ENCODE measurements around the gene NKX3-2.

GRCh38 chr4:13515268-13515667 is 29.0 kb downstream of the NKX3-2 start:
- no peak for TF ChIP-seq CTCF (IDR thresholded peaks at IDR 0.05)
- no peak for TF ChIP-seq EZH2phosphoT487 (IDR thresholded peaks at IDR 0.05)

Measured in neural progenitor cell (in vitro differentiated cells).